Measurements from ENCODE around the gene CRY2.

CRY2 gene

GRCh38 chr11:45856044-45856468 is 8.8 kb downstream of the CRY2 start:
- TF ChIP-seq CTCF (IDR thresholded peaks at IDR 0.05; ENCODE audit: borderline replicate concordance, control extremely low read depth, extremely low read depth, insufficient read depth, missing control alignments) = no peak
- no peak for DNase-seq (ENCODE audit: low spot score)
- in situ Hi-C loops (cut with MboI; ENCODE audit: low sequenced_read_pairs, unreplicated experiment) = no loop called here

- no peak for DNase-seq (ENCODE audit: low spot score)
Measured at GRCh38 chr11:45857961-45858474, 10.7 kb downstream of the CRY2 start.

GRCh38 chr11:45858751-45859398 is 11.6 kb downstream of the CRY2 start:
- TF ChIP-seq CTCF (IDR thresholded peaks at IDR 0.05; ENCODE audit: borderline replicate concordance, control extremely low read depth, extremely low read depth, insufficient read depth, missing control alignments) = no peak
- in situ Hi-C loops (cut with MboI; ENCODE audit: low sequenced_read_pairs, unreplicated experiment) = no loop called here
- no peak for DNase-seq (ENCODE audit: low spot score)

More at GRCh38 chr11:45857961-45858474, 10.7 kb downstream of the CRY2 start:
- TF ChIP-seq CTCF (IDR thresholded peaks at IDR 0.05; ENCODE audit: borderline replicate concordance, control extremely low read depth, extremely low read depth, insufficient read depth, missing control alignments) = no peak
- in situ Hi-C loops (cut with MboI; ENCODE audit: low sequenced_read_pairs, unreplicated experiment) = no loop called here

- DNase-seq (ENCODE audit: low spot score) = no peak
- in situ Hi-C loops (cut with MboI; ENCODE audit: low sequenced_read_pairs, unreplicated experiment) = no loop called here
- no peak for TF ChIP-seq CTCF (IDR thresholded peaks at IDR 0.05; ENCODE audit: borderline replicate concordance, control extremely low read depth, extremely low read depth, insufficient read depth, missing control alignments)
Measured at GRCh38 chr11:45859661-45860140, 12.4 kb downstream of the CRY2 start.

GRCh38 chr11:45860348-45860747 is 13.1 kb downstream of the CRY2 start:
- in situ Hi-C loops (cut with MboI; ENCODE audit: low sequenced_read_pairs, unreplicated experiment) = no loop called here
- no peak for DNase-seq (ENCODE audit: low spot score)
- no peak for TF ChIP-seq CTCF (IDR thresholded peaks at IDR 0.05; ENCODE audit: borderline replicate concordance, control extremely low read depth, extremely low read depth, insufficient read depth, missing control alignments)

- no peak for DNase-seq (ENCODE audit: low spot score)
- in situ Hi-C loops (cut with MboI; ENCODE audit: low sequenced_read_pairs, unreplicated experiment) = no loop called here
- no peak for TF ChIP-seq CTCF (IDR thresholded peaks at IDR 0.05; ENCODE audit: borderline replicate concordance, control extremely low read depth, extremely low read depth, insufficient read depth, missing control alignments)
Measured at GRCh38 chr11:45860764-45861510, 13.7 kb downstream of the CRY2 start.

All from GM13976 (cell line).